NCI-H69 (cell line): Measurements from ENCODE around the gene DPH7.
"Not testable (repeated sequence)": the region's sequence is repeated elsewhere in the genome, so short reads cannot be mapped to it uniquely, and the experiment has no call there.

Experiments
- DNase-seq: peaks from one replicate; lab custom pipeline; 2025; lab: John Stamatoyannopoulos, UW

Gene DPH7

DNA sequence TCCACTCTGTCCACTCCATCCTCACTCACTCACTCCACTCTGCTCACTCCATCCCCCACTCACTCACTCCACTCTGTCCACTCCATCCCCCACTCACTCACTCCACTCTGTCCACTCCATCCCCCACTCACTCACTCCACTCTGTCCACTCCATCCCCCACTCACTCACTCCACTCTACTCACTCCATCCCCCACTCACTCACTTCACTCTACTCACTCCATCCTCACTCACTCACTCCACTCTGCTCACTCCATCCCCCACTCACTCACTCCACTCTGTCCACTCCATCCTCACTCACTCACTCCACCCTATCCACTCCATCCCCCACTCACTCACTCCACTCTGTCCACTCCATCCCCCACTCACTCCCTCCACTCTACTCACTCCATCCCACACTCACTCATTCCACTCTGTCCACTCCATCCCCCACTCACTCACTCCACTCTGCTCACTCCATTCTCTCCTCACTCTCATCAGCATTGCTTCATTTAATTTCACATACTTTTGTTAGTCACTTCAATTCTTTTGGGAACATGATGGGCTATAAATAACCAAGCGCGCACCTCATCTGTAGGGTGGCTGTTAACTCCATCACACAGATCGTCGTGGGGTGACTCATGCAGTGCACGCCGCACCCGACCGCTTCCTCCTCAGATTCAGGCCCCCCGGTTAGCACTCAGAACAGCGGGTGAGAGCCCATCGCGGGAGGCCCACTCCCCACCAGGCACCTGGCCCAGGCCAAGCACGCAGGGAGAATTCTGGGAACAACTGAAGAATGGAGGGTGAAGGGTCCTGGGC, 59.9 kb downstream of the DPH7 start:
- DNase-seq, result not testable (repeated sequence)

DNA sequence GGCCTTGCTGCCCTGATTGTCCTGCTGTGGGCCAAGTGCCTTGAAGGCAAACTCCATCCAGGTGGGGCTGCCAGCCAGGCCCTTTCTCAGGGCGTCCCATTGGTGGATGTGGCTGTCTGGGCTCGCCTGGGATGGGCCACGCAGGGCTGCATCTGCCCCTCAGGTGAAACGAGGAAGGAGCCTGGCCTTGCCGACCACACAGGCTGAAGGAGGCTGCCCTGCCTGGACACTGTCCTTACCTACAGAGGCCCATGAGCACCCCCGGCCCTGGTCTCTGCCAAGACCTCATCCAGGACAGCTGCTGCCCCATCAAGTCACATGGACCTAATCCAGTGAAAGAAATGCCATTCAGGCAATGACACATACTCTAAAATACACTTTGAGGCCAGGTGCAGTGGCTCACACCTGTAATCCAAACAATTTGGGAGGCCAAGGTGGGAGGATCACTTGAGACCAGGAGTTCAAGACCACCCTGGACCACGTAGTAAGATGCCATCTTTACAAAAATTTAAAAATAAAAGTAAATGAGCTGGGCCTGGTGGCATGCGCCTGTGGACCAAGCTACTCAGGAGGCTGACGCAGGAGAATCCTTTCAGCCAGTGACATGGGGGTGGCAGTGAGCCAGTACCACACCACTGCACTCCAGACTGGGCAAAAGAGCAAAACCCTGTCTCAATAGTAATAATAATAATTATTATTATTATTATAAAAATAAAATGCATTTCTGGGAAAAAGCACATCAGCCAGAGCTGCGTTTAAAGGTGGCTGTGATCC, 62.4 kb downstream of the DPH7 start:
- DNase-seq, result no peak

DNA sequence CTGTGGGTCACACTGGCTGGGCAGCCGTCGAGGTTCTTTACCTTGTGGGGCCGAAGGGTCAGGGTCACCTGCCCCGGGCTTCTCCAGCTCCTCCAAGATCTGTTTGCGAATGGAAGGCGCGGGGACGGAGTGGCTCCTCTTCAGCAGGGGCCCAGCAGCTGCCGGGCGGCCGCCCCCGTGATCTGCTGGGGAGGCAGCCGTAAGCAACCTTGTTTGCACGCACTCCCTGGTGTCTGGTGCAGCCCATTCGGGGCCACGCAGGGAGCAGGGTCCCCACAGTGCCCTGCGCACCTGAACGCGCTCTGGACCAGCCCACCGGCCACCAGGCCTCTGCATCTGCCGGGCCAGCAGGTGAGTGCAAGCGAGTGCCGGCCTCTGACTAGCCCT, 63.4 kb downstream of the DPH7 start:
- DNase-seq, result no peak

DNA sequence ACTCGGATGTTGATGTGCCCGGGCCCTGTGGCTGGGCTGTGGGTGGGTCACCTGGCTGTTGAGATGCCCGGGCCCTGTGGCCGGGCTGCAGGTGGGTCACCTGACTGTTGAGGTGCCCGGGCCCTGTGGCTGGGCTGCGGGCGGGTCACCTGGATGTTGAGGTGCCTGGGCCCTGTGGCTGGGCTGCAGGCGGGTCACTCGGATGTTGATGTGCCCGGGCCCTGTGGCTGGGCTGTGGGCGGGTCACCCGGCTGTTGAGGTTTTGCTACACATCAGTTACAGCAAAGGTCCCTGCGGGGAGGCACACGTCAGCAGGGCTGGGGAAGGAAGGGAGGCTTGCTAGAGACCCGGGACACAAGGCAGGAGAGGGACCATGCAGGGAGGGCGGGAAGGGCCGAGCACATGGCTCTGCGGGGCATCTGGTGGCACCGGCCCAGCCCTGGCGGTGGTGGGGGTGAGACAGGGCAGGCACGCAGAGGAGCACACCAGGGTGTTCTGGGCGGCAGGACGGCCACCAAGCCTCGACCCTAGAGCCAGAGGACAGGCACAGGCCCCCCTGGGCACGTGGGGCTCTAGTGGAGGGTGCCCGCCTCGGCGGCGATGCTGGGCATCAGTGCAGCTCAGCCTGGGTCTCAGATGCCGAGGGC, 63.9 kb downstream of the DPH7 start:
- no peak for DNase-seq

DNA sequence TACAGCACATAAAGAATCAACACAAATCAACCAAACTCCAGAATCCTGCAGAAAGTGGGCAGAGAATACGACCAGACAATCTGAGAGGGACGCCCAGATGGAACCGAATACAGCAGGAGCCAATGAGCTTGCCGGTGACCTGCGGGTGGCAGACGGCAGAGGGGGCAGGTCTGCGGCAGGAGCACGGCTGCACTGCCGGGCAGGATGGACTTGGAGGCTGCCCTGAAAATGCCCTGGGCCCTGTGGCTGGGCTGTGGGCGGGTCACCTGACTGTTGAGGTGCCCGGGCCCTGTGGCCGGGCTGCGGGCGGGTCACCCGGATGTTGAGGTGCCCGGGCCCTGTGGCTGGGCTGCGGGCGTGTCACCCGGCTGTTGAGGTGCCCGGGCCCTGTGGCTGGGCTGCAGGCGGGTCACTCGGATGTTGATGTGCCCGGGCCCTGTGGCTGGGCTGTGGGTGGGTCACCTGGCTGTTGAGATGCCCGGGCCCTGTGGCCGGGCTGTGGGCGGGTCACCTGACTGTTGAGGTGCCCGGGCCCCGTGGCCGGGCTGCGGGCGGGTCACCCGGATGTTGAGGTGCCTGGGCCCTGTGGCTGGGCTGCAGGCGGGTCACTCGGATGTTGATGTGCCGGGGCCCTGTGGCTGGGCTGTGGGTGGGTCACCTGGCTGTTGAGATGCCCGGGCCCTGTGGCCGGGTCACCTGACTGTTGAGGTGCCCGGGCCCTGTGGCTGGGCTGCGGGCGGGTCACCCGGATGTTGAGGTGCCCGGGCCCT, 64.7 kb downstream of the DPH7 start:
- not testable (repeated sequence) for DNase-seq

DNA sequence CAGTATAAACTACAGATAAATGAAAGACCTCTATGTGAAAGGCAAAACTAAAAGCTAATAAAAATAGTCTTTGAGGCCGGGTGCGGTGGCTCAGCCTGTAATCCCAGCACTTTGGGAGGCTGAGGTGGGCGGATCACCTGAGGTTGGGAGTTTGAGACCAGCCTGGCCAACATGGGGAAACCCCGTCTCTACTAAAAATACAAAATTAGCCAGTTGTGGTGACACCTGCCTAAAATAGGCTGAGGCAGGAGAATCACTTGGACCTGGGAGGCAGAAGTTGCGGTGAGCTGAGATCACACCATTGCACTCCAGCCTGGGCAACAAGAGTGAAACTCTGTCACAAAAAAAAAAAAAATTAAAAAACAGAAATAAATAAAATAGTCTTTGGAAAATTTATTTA, 65.6 kb downstream of the DPH7 start:
- DNase-seq, result not testable (repeated sequence)

DNA sequence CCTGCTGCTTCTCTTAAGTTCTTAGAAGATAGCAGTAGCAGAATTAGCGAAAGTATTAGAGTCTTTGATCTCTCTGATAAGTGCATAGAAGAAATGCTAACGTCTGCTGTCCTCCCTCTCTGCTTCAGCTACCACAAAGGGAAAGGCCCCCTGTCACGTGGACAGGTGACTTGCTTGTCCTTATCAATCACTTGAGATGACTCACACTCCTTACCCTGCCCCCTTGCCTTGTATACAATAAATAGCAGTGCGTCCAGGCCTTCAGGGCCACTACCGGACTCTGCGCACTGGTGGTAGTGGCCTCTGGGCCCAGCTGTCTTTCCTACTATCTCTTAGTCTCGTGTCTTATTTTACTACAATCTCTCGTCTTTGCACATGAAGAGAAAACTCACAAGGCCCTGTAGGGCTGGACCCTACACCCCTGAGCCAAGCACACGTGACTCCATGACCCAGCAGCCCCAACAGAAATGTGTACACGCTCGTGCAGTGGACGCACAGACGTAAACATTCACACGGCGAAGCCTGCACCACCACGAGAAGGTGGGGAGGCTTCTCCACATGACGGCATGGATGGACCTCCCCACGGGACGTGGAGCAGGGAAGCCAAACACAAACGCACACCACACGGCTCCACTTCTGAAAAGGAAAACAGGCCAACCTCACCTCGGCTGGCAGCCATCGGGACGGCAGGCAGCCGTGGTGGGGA, 66.8 kb downstream of the DPH7 start:
- no peak for DNase-seq

DNA sequence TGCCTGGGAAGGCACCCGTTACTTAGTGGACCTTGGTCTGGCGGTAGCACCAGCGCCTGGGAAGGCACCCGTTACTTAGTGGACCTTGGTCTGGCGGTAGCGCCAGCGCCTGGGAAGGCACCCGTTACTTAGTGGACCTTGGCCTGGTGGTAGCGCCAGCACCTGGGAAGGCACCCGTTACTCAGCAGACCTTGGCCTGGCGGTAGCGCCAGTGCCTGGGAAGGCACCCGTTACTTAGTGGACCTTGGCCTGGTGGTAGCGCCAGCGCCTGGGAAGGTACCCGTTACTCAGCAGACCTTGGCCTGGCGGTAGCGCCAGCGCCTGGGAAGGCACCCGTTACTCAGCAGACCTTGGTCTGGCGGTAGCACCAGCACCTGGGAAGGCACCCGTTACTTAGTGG, 67.6 kb downstream of the DPH7 start:
- not testable (repeated sequence) for DNase-seq

DNA sequence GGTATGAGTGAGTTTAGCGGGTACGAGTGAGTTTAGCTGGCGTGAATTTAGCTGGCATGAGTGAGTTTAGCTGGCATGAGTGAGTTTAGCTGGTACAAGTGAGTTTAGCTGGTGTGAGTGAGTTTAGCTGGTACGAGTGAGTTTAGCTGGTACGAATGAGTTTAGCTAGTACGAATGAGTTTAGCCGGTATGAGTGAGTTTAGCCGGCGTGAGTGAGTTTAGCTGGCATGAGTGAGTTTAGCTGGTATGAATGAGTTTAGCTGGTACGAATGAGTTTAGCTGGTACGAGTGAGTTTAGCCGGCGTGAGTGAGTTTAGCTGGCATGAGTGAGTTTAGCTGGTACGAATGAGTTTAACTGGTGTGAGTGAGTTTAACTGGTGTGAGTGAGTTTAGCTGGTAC, 69.5 kb downstream of the DPH7 start:
- no peak for DNase-seq

DNA sequence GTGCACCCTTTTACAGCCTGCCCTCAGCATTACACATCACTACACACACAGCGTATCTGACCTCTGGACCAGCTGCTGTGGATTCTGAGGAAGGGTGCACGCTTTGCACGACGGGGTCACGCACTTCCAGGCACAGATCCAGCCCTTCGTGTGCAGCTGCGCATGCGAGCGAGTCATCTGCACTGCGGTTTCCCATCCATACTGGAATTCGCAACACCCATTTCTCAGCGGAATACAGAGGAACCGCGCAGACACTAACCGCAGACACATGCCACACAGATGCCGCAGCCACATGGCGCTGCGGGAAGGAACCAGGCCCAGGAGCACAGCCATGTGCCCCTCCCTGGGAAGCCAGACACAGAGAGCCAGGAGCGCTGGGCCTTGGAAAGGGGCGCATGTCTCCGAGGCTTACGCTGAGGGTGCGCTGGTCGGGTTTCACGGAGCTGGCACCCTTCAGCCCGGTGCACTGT, 72.0 kb downstream of the DPH7 start:
- DNase-seq, result no peak

DNA sequence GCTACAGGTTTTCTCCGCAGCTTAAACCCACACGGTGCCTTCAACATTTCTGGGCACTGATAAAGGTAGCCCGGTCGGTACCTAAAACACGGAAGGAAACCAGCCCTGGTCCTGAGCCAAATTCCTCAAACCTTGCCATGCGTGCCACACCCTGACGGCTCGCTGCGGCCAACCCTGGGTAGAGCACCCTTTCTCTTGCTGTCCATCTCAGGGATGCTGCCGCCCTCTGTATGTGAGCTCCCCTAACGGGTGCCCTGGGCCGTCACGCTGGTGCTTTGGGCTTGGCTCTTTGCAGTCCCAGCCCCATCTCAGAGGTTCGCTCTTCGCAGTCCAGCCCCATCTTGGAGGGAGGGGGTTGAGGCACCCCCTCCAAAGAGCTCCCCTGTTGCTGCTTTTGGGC, 72.5 kb downstream of the DPH7 start:
- peak; percentile 54 for DNase-seq

DNA sequence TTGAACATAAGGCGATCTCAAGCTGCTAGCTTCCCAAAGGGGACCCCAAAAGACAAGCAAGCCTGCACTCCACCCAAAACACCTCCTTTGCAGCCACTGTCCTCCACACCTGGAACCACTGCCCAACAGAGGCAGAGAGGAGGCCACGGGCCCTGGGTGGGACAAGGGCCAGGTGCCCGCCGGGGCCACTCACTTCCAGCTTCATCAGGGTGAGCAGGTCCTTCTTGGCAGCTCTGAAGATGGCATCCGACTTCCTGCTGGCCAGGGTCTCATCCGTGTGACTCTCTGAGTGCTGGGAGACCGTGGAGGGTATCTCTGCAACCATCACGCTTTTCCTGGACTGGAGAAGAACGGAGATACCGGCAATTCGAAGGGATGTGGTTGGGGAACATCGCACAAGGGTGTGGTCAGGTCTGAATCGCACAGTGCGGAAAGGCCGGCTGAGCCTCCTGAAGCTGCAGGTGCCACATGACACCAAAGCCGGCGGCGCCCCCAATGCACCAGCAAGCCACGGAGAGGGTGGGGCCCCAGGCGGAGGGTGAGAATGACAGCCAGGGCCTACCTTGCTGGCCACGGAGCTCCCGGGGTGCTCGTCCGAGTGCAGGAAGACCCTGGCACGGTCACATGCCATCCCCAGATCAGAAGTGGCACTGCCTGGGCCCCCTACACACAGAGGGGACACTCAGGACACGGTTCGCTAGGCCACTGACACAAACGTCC, 73.1 kb downstream of the DPH7 start:
- DNase-seq, result peak; percentile 27
